Thoracic aorta (tissue), 2 donors: ENCODE measurements around the gene VPS4A. TPM values are rescaled to one million over a fixed set of nuclear protein-coding genes. Genes with fewer than 3 reads are reported as not detected.

Source experiments
- ATAC-seq: fragments of 150-250 bp; one replicate; pipeline ENCODE4 v1.8.0; 2017; ENCODE audit warnings: low read depth; ENCODE audit not compliant: insufficient number of reproducible peaks, low FRiP score
- DNase-seq: peaks from one replicate; pipeline ENCODE4 v3.0.0-alpha.2; 2020; ENCODE audit warnings: low spot score
- H3K27ac ChIP-seq, 2 donors: fragments of 200-600 bp; sonication (generic); 1 replicate in 1 of 2; 2 replicates in 1 of 2; pipeline ENCODE4 v1.5.1; 2016; ENCODE audit warnings: mild to moderate bottlenecking in 2 of 2, moderate library complexity in 2 of 2
- H3K27me3 ChIP-seq: fragments of 200-600 bp; sonication (generic); replicated peaks from 2 replicates; pipeline ENCODE4 v1.6.0; 2016; ENCODE audit warnings: mild to moderate bottlenecking; ENCODE audit not compliant: insufficient read depth
- H3K36me3 ChIP-seq: fragments of 200-600 bp; sonication (generic); one replicate; pipeline ENCODE4 v1.5.1; 2016
- H3K4me1 ChIP-seq, 2 donors: fragments of 200-600 bp; sonication (generic); 1 replicate in 1 of 2; 2 replicates in 1 of 2; pipeline versions ENCODE4 v1.5.1 to v1.6.0; 2016; ENCODE audit warnings: low read depth in 2 of 2, mild to moderate bottlenecking in 1 of 2; ENCODE audit not compliant: control insufficient read depth in 1 of 2
- H3K4me3 ChIP-seq: fragments of 200-600 bp; sonication (generic); 2 replicates; pipeline ENCODE4 v1.5.1; 2016; ENCODE audit warnings: mild to moderate bottlenecking
- H3K9me3 ChIP-seq: fragments of 200-600 bp; sonication (generic); 2 replicates; pipeline ENCODE4 v1.5.1; 2016
- CTCF ChIP-seq: fragments of 200-600 bp; sonication (generic); IDR thresholded peaks from one replicate; pipeline ENCODE4 v1.5.1; 2019; ENCODE audit warnings: antibody characterized with exemption
- total RNA-seq, 2 donors: library from RNA; depleted of rRNA; stranded (reverse); fragments of >200 nt; gene quantifications; one replicate each; pipeline versions ENCODE4 v1.1.0 to v1.2.3, GENCODE V29; 2016

Gene VPS4A
- total RNA-seq, 2 donors from 2014 or later: 26.3 to 38.5 TPM

GRCh38 chr16:69365901-69366300 is 54.8 kb downstream of the VPS4A start:
- peaks cover 60% of the 10 kb centered on the region for H3K36me3 ChIP-seq
- ATAC-seq: no peak

GRCh38 chr16:69366431-69366830 is 55.3 kb downstream of the VPS4A start:
- ATAC-seq: no peak
- no peaks in the 10 kb centered on the region for H3K9me3 ChIP-seq
- no peak overlapping the region for H3K27ac ChIP-seq
- H3K4me1 ChIP-seq: no peaks in the 10 kb centered on the region
- no peak for DNase-seq
- H3K4me3 ChIP-seq: no peak overlapping the region
- no peaks in the 10 kb centered on the region for H3K27me3 ChIP-seq
- peaks cover 60% of the 10 kb centered on the region for H3K36me3 ChIP-seq
- no peak for TF ChIP-seq CTCF

More at GRCh38 chr16:69365901-69366300, 54.8 kb downstream of the VPS4A start:
- no peak for DNase-seq
- Histone ChIP-seq H3K4me1 (no peaks in the 10 kb centered on the region), H3K27ac (no peak overlapping the region), H3K9me3 (no peaks in the 10 kb centered on the region), H3K27me3 (no peaks in the 10 kb centered on the region), H3K4me3 (no peak overlapping the region)
- TF ChIP-seq CTCF: no peak

GRCh38 chr16:69367980-69368379 is 56.8 kb downstream of the VPS4A start:
- ATAC-seq (no peak), DNase-seq (no peak)
- H3K36me3 ChIP-seq: peaks cover 66% of the 10 kb centered on the region
- no peak overlapping the region for H3K4me3 ChIP-seq
- H3K4me1 ChIP-seq: no peaks in the 10 kb centered on the region
- no peaks in the 10 kb centered on the region for H3K9me3 ChIP-seq
- no peaks in the 10 kb centered on the region for H3K27me3 ChIP-seq
- TF ChIP-seq CTCF: no peak
- no peak overlapping the region for H3K27ac ChIP-seq

- ATAC-seq (no peak), DNase-seq (no peak)
- TF ChIP-seq CTCF: no peak
- no peak overlapping the region for H3K4me3 ChIP-seq
- H3K4me1 ChIP-seq: no peaks in the 10 kb centered on the region
- no peak overlapping the region for H3K27ac ChIP-seq
- no peaks in the 10 kb centered on the region for H3K9me3 ChIP-seq
- H3K36me3 ChIP-seq: peaks cover 66% of the 10 kb centered on the region
- no peaks in the 10 kb centered on the region for H3K27me3 ChIP-seq
These were observed 57.7 kb downstream of the VPS4A start for GRCh38 chr16:69368866-69369265.

- ATAC-seq: no peak
- H3K4me1 ChIP-seq: no peaks in the 10 kb centered on the region
- H3K9me3 ChIP-seq: no peaks in the 10 kb centered on the region
- no peak for TF ChIP-seq CTCF
- no peak overlapping the region for H3K4me3 ChIP-seq
- DNase-seq: no peak
- H3K27ac ChIP-seq: no peak overlapping the region
- H3K27me3 ChIP-seq: no peaks in the 10 kb centered on the region
- H3K36me3 ChIP-seq: peaks cover 50% of the 10 kb centered on the region
These were observed 60.4 kb downstream of the VPS4A start for GRCh38 chr16:69371564-69371963.
